SIG-M5 treated with dmso at 0.1 percent for 504 hours (cell line): Measurements from ENCODE around the gene NQO2.
"Not testable (repeated sequence)": the region's sequence is repeated elsewhere in the genome, so short reads cannot be mapped to it uniquely, and the experiment has no call there.

Experiments used
- DNase-seq: peaks from one replicate; lab custom pipeline; 2025; ENCODE audit not compliant: unreplicated experiment; lab: John Stamatoyannopoulos, UW

The NQO2 gene

GRCh38 chr6:2989332-2990247, 10.1 kb upstream of the NQO2 start:
- peak; percentile 91 for DNase-seq

- no peak for DNase-seq
Observed at GRCh38 chr6:2990248-2990931, 9.3 kb upstream of the NQO2 start.

- no peak for DNase-seq
Observed at GRCh38 chr6:2990932-2991506, 8.7 kb upstream of the NQO2 start.

GRCh38 chr6:2992330-2992979, 7.2 kb upstream of the NQO2 start:
- no peak for DNase-seq

GRCh38 chr6:2993755-2994317, 5.9 kb upstream of the NQO2 start:
- DNase-seq, result no peak

GRCh38 chr6:2998249-2998997, 1.3 kb upstream of the NQO2 start:
- not testable (repeated sequence) for DNase-seq

GRCh38 chr6:2998998-2999617, 586 bp upstream of the NQO2 start:
- peak; percentile 62 for DNase-seq

GRCh38 chr6:3001146-3001772, 1.6 kb downstream of the NQO2 start:
- no peak for DNase-seq

GRCh38 chr6:3001773-3002293, 2.1 kb downstream of the NQO2 start:
- peak; percentile 94 for DNase-seq

- not testable (repeated sequence) for DNase-seq
Observed at GRCh38 chr6:3003226-3003625, 3.5 kb downstream of the NQO2 start.

GRCh38 chr6:3005077-3005476, 5.4 kb downstream of the NQO2 start:
- no peak for DNase-seq

- DNase-seq, result no peak
Observed at GRCh38 chr6:3005874-3006273, 6.2 kb downstream of the NQO2 start.

- no peak for DNase-seq
Observed at GRCh38 chr6:3006476-3006875, 6.8 kb downstream of the NQO2 start.

GRCh38 chr6:3007571-3007970, 7.9 kb downstream of the NQO2 start:
- DNase-seq, result no peak

- DNase-seq, result not testable (repeated sequence)
Observed at GRCh38 chr6:3008712-3009265, 9.1 kb downstream of the NQO2 start.

GRCh38 chr6:3009930-3010329, 10.2 kb downstream of the NQO2 start:
- no peak for DNase-seq

- DNase-seq, result no peak
Observed at GRCh38 chr6:3011158-3011557, 11.5 kb downstream of the NQO2 start.

- no peak for DNase-seq
Observed at GRCh38 chr6:3011592-3011991, 11.9 kb downstream of the NQO2 start.

- peak; percentile 34 for DNase-seq
Observed at GRCh38 chr6:3013486-3013885, 13.8 kb downstream of the NQO2 start.
